ENCODE measurements around the gene RALA.

DNA sequence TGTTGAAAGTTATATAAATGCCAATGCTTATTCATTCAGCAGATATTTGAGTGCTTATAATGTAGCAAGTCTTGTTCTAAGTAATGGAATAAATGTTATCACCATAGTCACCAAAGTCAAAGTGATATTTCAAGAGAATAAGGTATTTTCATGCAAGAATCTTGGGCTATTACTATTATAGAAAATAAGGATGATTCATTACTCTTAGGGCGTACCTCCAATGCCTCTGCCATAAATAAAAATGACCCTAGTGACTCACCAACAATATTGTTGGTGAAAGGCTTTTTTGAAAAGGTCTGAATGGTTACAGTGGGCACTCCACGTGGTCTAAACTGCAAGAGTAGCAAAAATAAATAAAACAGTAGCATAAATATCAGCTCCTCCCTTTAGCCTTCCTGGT, 68.4 kb downstream of the RALA start:
- TF ChIP-seq CTCF (conservative IDR thresholded peaks at IDR 0.05; ENCODE audit: low read depth in 2 of 2) (no peak), ETS1 (IDR thresholded peaks at IDR 0.05) (no peak), EZH2 (IDR thresholded peaks at IDR 0.05; ENCODE audit: low read depth, unreplicated experiment) (no peak)

All from GM23338 (cell line).